ENCODE measurements around the gene HIKESHI.

- TF ChIP-seq CTCF (IDR thresholded peaks at IDR 0.05 in 4 of 5, conservative IDR thresholded peaks at IDR 0.05 in 1 of 5) (no peak), POLR2A (IDR thresholded peaks at IDR 0.05) (no peak)
Measured at GRCh38 chr11:86370171-86370570, 68.1 kb downstream of the HIKESHI start.

Data from gastrocnemius medialis (tissue), 4 donors.